ENCODE measurements around the gene PRLR.

Gene PRLR

GRCh38 chr5:35045280-35045679 is 185.0 kb downstream of the PRLR start:
- Histone ChIP-seq H4K20me1 (ENCODE audit: control insufficient read depth, insufficient read depth, low read depth, low read length) (no peaks in the 10 kb centered on the region), H3F3A (ENCODE audit: control insufficient read depth, insufficient read depth) (no peaks in the 10 kb centered on the region), H3K4me2 (ENCODE audit: low read length) (no peak overlapping the region), H3K27ac (ENCODE audit: low read depth, low read length) (no peak overlapping the region), H3K27me3 (ENCODE audit: control insufficient read depth, low read length) (no peaks in the 10 kb centered on the region), H3K36me3 (ENCODE audit: control insufficient read depth, low read length) (no peaks in the 10 kb centered on the region), H3K9me3 (ENCODE audit: control insufficient read depth, insufficient read depth, low read length) (no peaks in the 10 kb centered on the region), H3K4me3 (ENCODE audit: low read length) (no peak overlapping the region), H3K9me2 (replicated peaks; ENCODE audit: control insufficient read depth, low read length) (no peaks in the 10 kb centered on the region), H3K79me2 (ENCODE audit: control insufficient read depth, low read length) (no peaks in the 10 kb centered on the region), H3K4me1 (ENCODE audit: control insufficient read depth, low read length) (no peaks in the 10 kb centered on the region)
- TF ChIP-seq EZH2phosphoT487 (IDR thresholded peaks at IDR 0.05; ENCODE audit: borderline replicate concordance, low read length): no peak
- TF ChIP-seq CTCF (IDR thresholded peaks at IDR 0.05; ENCODE audit: low read depth, low read length, poor library complexity, severe bottlenecking): no peak

- Histone ChIP-seq H3F3A (ENCODE audit: control insufficient read depth, insufficient read depth) (no peaks in the 10 kb centered on the region), H3K4me2 (ENCODE audit: low read length) (no peak overlapping the region), H4K20me1 (ENCODE audit: control insufficient read depth, insufficient read depth, low read depth, low read length) (no peaks in the 10 kb centered on the region), H3K9me2 (replicated peaks; ENCODE audit: control insufficient read depth, low read length) (no peaks in the 10 kb centered on the region), H3K9me3 (ENCODE audit: control insufficient read depth, insufficient read depth, low read length) (no peaks in the 10 kb centered on the region), H3K27ac (ENCODE audit: low read depth, low read length) (no peak overlapping the region), H3K79me2 (ENCODE audit: control insufficient read depth, low read length) (no peaks in the 10 kb centered on the region), H3K27me3 (ENCODE audit: control insufficient read depth, low read length) (no peaks in the 10 kb centered on the region), H3K36me3 (ENCODE audit: control insufficient read depth, low read length) (no peaks in the 10 kb centered on the region), H3K4me3 (ENCODE audit: low read length) (no peak overlapping the region), H3K4me1 (ENCODE audit: control insufficient read depth, low read length) (no peaks in the 10 kb centered on the region)
- no peak for TF ChIP-seq EZH2phosphoT487 (IDR thresholded peaks at IDR 0.05; ENCODE audit: borderline replicate concordance, low read length)
- no peak for TF ChIP-seq CTCF (IDR thresholded peaks at IDR 0.05; ENCODE audit: low read depth, low read length, poor library complexity, severe bottlenecking)
These were observed 185.6 kb downstream of the PRLR start for GRCh38 chr5:35044649-35045048.

- Histone ChIP-seq H3K27ac (ENCODE audit: low read depth, low read length) (no peak overlapping the region), H3K9me3 (ENCODE audit: control insufficient read depth, insufficient read depth, low read length) (no peaks in the 10 kb centered on the region), H3F3A (ENCODE audit: control insufficient read depth, insufficient read depth) (no peaks in the 10 kb centered on the region), H3K36me3 (ENCODE audit: control insufficient read depth, low read length) (no peaks in the 10 kb centered on the region), H3K27me3 (ENCODE audit: control insufficient read depth, low read length) (no peaks in the 10 kb centered on the region; the same call in 1 of the 2 replicates), H3K4me1 (ENCODE audit: control insufficient read depth, low read length) (no peaks in the 10 kb centered on the region), H3K79me2 (ENCODE audit: control insufficient read depth, low read length) (no peaks in the 10 kb centered on the region), H3K9me2 (replicated peaks; ENCODE audit: control insufficient read depth, low read length) (no peaks in the 10 kb centered on the region), H4K20me1 (ENCODE audit: control insufficient read depth, insufficient read depth, low read depth, low read length) (no peaks in the 10 kb centered on the region), H3K4me3 (ENCODE audit: low read length) (no peak overlapping the region), H3K4me2 (ENCODE audit: low read length) (no peak overlapping the region)
- TF ChIP-seq CTCF (IDR thresholded peaks at IDR 0.05; ENCODE audit: low read depth, low read length, poor library complexity, severe bottlenecking) (no peak), EZH2phosphoT487 (IDR thresholded peaks at IDR 0.05; ENCODE audit: borderline replicate concordance, low read length) (no peak)
These were observed 187.5 kb downstream of the PRLR start for GRCh38 chr5:35042781-35043180.

- no peak overlapping the region for H3K4me2 ChIP-seq (ENCODE audit: low read length)
- H3K27ac ChIP-seq (ENCODE audit: low read depth, low read length): no peak overlapping the region
- H3K36me3 ChIP-seq (ENCODE audit: control insufficient read depth, low read length): no peaks in the 10 kb centered on the region
- no peak overlapping the region for H3K4me3 ChIP-seq (ENCODE audit: low read length)
- TF ChIP-seq CTCF (IDR thresholded peaks at IDR 0.05; ENCODE audit: low read depth, low read length, poor library complexity, severe bottlenecking): no peak
- TF ChIP-seq EZH2phosphoT487 (IDR thresholded peaks at IDR 0.05; ENCODE audit: borderline replicate concordance, low read length): no peak
- no peaks in the 10 kb centered on the region for H3F3A ChIP-seq (ENCODE audit: control insufficient read depth, insufficient read depth)
- no peaks in the 10 kb centered on the region for H4K20me1 ChIP-seq (ENCODE audit: control insufficient read depth, insufficient read depth, low read depth, low read length)
- H3K79me2 ChIP-seq (ENCODE audit: control insufficient read depth, low read length): no peaks in the 10 kb centered on the region
- no peaks in the 10 kb centered on the region for H3K4me1 ChIP-seq (ENCODE audit: control insufficient read depth, low read length)
- H3K9me3 ChIP-seq (ENCODE audit: control insufficient read depth, insufficient read depth, low read length): no peaks in the 10 kb centered on the region
- no peaks in the 10 kb centered on the region; the same call in 1 of the 2 replicates for H3K27me3 ChIP-seq (ENCODE audit: control insufficient read depth, low read length)
- no peaks in the 10 kb centered on the region for H3K9me2 ChIP-seq (replicated peaks; ENCODE audit: control insufficient read depth, low read length)
These were observed 189.0 kb downstream of the PRLR start for GRCh38 chr5:35041261-35041660.

Measured in DOHH2 (cell line).